AG09309 (cell line): Measurements from ENCODE around the gene PLA2R1.

Experiments
- DNase-seq: peaks from one replicate; pipeline ENCODE4 v3.0.0-alpha.2; 2010; ENCODE audit warnings: low read depth
- H3K4me3 ChIP-seq: 2 replicates; pipeline ENCODE4 v1.5.1; 2011; ENCODE audit warnings: mild to moderate bottlenecking, low read depth, low read length, moderate library complexity; ENCODE audit not compliant: control insufficient read depth
- TF ChIP-seq, protein P1 (sequence below): IDR thresholded peaks from 2 replicates; pipeline ENCODE4 v1.5.1; 2011; ENCODE audit warnings: mild to moderate bottlenecking, low read depth, low read length, inconsistent platforms; ENCODE audit not compliant: insufficient read depth, control insufficient read depth; ENCODE audit errors: missing control alignments

Gene PLA2R1

DNA sequence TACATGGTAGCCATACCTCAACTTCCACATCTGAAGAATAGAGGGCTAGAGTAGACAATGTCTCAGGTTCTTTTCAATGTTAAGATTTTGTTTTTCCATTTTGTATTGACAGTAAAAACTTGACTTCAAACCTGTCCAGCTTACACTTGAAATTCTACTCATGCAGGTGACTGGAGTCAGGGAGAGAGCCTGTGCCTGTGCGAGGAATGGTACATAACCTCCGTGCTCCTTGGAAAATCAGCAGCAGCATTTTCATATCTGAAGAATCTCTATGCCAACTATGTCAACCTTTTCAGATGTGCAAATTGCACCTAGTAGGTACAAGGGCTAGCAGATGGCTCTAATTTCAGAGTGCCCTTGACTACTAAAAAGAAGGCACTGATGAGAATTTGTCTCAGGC, 2.1 kb downstream of the PLA2R1 start:
- no peak for DNase-seq
- no peak overlapping the region for H3K4me3 ChIP-seq
- TF ChIP-seq, protein P1, sequence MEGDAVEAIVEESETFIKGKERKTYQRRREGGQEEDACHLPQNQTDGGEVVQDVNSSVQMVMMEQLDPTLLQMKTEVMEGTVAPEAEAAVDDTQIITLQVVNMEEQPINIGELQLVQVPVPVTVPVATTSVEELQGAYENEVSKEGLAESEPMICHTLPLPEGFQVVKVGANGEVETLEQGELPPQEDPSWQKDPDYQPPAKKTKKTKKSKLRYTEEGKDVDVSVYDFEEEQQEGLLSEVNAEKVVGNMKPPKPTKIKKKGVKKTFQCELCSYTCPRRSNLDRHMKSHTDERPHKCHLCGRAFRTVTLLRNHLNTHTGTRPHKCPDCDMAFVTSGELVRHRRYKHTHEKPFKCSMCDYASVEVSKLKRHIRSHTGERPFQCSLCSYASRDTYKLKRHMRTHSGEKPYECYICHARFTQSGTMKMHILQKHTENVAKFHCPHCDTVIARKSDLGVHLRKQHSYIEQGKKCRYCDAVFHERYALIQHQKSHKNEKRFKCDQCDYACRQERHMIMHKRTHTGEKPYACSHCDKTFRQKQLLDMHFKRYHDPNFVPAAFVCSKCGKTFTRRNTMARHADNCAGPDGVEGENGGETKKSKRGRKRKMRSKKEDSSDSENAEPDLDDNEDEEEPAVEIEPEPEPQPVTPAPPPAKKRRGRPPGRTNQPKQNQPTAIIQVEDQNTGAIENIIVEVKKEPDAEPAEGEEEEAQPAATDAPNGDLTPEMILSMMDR: no peak

DNA sequence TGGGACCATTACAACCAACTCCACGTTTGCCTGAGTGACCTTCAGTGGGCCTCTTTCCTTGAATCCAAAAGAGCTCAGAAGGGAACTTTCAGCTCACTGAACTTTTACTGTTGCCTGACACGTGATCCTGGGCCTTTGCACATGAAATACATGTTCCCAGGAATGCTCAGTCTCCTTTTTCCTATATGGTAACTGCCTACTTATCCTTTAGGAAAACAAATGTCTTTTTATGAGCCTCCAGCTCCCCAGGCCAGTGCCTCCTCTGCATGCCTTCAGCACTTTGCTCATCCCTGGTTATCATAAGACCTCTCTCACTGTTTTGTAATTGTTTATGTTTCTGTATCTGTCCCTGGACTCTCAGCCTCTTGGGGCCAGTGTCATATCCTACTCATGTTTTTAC, 5.1 kb downstream of the PLA2R1 start:
- TF ChIP-seq, protein P1: no peak
- no peak overlapping the region for H3K4me3 ChIP-seq
- no peak for DNase-seq

DNA sequence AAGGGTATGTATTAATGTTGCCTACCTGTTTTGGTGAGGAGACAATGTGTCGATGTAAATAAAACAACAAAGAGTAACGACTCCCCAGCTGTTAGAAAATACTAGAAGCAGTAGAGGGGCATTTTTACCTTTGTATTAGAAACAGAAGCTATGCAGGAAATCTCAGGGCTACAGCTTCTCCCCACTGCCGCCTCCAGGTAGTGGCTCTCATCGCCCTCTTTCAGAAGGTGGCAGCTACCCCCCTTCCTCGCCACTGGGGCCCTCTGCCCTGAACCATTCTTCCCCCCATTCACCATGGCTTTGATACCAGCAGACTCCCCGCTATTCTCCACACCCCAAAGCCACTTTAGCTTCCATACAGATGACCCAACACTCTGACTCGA, 6.7 kb downstream of the PLA2R1 start:
- TF ChIP-seq, protein P1: no peak
- no peak for DNase-seq
- no peak overlapping the region for H3K4me3 ChIP-seq

DNA sequence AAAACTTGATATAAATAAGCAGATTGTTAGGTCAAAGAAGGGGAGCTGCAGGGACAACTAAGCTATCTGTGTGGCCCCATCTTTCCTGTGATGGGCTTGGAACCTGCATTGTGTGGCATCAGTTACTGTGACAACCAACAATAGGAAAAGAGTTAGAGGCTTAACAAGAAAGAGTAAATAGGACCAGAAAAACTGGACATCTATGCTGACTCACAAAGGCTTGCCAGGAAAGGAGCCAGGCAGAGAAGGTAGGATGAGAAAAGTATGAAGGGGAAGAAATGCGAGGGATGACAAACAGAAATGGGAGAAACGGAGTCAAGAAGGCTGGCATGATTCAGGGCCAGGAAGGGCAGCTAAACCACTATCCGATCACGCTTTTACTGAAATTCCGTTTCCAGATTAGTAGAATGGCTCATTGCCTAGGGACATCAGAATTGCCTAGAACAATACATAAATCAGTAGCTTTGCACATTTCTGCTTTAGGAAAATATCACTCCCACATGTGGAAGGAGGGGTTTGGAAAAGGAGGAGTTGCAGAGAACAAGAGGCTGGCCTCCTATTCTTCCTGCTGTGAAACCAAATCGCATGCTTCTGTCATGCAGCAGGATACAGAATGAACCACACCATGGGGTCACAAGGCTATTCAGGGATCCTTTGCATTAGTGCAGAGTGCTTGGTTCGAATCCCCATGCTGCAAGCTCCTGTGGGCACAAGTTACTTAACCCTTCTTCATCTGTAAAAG, 7.3 kb downstream of the PLA2R1 start:
- no peak overlapping the region for H3K4me3 ChIP-seq
- DNase-seq: no peak
- TF ChIP-seq, protein P1: no peak

DNA sequence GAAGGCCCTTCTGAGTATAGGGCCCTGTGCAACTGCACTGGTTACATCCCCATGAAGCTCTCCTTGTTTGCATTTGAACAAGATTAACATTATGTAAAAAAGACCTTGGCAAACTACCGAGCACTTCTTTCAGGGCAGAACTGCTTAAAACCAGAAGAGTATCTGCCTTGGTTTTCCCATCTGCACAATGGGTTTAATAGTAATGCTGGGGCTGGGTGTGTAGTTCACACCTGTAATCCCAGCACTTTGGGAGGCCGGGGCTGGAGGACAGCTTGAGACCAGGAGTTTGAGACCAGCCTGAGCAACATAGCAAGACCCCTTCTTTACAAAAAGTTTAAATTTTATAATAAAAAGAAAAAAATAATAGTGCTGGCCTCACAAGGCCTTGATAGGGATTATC, 8.5 kb downstream of the PLA2R1 start:
- no peak for DNase-seq
- no peak overlapping the region for H3K4me3 ChIP-seq
- TF ChIP-seq, protein P1: no peak

DNA sequence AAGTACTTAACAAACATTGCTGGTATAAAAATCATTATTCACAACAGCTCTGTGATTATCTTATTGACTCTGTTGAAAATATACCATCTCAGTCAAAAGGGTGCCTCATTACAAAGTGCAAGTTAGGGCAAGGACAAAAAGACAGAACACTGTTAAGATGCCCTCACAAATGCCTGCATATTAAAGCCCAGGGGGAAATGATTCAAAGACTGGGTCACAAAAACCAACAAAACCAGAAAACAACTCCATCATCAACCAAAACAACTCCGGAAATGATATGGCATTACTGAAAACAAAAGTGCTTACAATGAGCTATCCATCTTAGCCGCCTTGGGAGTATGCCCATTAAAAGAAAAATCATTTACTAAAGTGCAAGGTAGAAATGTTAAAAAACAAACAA, 9.9 kb downstream of the PLA2R1 start:
- TF ChIP-seq, protein P1: no peak
- no peak overlapping the region for H3K4me3 ChIP-seq
- DNase-seq: no peak
